WTC11 (cell line): ENCODE measurements around the gene PPP4R2. TPM values are rescaled to one million over a fixed set of nuclear protein-coding genes. Genes with fewer than 3 reads are reported as not detected.

ENCODE experiments used
- ATAC-seq: fragments of 200-7000 bp; cut with Tn5 transposase; 2 replicates; pipeline ENCODE4 v1.10.0; 2021; ENCODE audit warnings: mild to moderate bottlenecking, moderate library complexity
- CTCF ChIA-PET: fragments of 300-600 bp; sonication (Branson Sonifier 250); formaldehyde crosslinking; loops from one replicate; lab custom pipeline; 2021; ENCODE audit warnings: antibody characterized with exemption; lab: Charles Lee
- POLR2A ChIA-PET: fragments of 350-600 bp; sonication (Branson Sonifier 250); formaldehyde crosslinking; loops from one replicate; lab custom pipeline; 2021; ENCODE audit warnings: antibody characterized with exemption; lab: Charles Lee
- DNase-seq: peaks from one replicate; pipeline ENCODE4 v3.0.0; 2021; ENCODE audit warnings: low spot score
- H3K27ac Mint-ChIP-seq: 2 replicates; pipeline ENCODE4 v1.8.0; 2021; ENCODE audit warnings: mixed read lengths
- H3K27me3 Mint-ChIP-seq: 2 replicates; pipeline ENCODE4 v1.8.0; 2021; ENCODE audit warnings: low read depth, mild to moderate bottlenecking, moderate library complexity, mixed read lengths
- H3K36me3 Mint-ChIP-seq: 2 replicates; pipeline ENCODE4 v1.8.0; 2021; ENCODE audit warnings: mixed read lengths
- H3K4me1 Mint-ChIP-seq: 2 replicates; pipeline ENCODE4 v1.8.0; 2022; ENCODE audit warnings: mixed read lengths
- H3K4me3 Mint-ChIP-seq: 2 replicates; pipeline ENCODE4 v1.8.0; 2021; ENCODE audit warnings: mild to moderate bottlenecking, moderate library complexity, mixed read lengths
- H3K9me3 Mint-ChIP-seq: 2 replicates; pipeline ENCODE4 v1.8.0; 2021; ENCODE audit warnings: mixed read lengths
- ATF1 ChIP-seq: sonication (generic); formaldehyde crosslinking; IDR thresholded peaks from 2 replicates; pipeline ENCODE4 v1.8.1; 2023; ENCODE audit warnings: mild to moderate bottlenecking, moderate library complexity, missing genetic modification reagents
- CBFB ChIP-seq: sonication (generic); formaldehyde crosslinking; IDR thresholded peaks from 2 replicates; pipeline ENCODE4 v1.8.1; 2022; ENCODE audit warnings: mild to moderate bottlenecking, low read depth, missing genetic modification reagents
- CREB1 ChIP-seq: sonication (generic); formaldehyde crosslinking; IDR thresholded peaks from 2 replicates; pipeline ENCODE4 v1.8.0; 2023; ENCODE audit warnings: mild to moderate bottlenecking, missing genetic modification reagents
- CREM ChIP-seq: sonication (generic); formaldehyde crosslinking; IDR thresholded peaks from 2 replicates; pipeline ENCODE4 v1.8.1; 2022; ENCODE audit warnings: mild to moderate bottlenecking, missing genetic modification reagents, moderate library complexity
- CTCF ChIP-seq: fragments of 200-600 bp; IDR thresholded peaks from 2 replicates; pipeline ENCODE4 v1.8.0; 2022; ENCODE audit warnings: antibody characterized with exemption
- ELF4 ChIP-seq: sonication (generic); formaldehyde crosslinking; IDR thresholded peaks from 2 replicates; pipeline ENCODE4 v1.8.1; 2022; ENCODE audit warnings: low read depth, mild to moderate bottlenecking, moderate library complexity, missing genetic modification reagents
- ETV6 ChIP-seq: sonication (generic); formaldehyde crosslinking; IDR thresholded peaks from 2 replicates; pipeline ENCODE4 v1.8.1; 2022; ENCODE audit warnings: mild to moderate bottlenecking, missing genetic modification reagents
- FOXP1 ChIP-seq: sonication (generic); formaldehyde crosslinking; IDR thresholded peaks from 2 replicates; pipeline ENCODE4 v1.8.0; 2022; ENCODE audit warnings: missing genetic modification reagents, mild to moderate bottlenecking, moderate library complexity, borderline replicate concordance
- HMGA2 ChIP-seq: fragments of 250-450 bp; sonication (Bioruptor Pico); IDR thresholded peaks from 2 replicates; pipeline ENCODE4 v1.4.0; 2021; ENCODE audit warnings: mild to moderate bottlenecking, moderate library complexity
- JAZF1 ChIP-seq: fragments of 250-450 bp; sonication (Bioruptor Pico); IDR thresholded peaks from 2 replicates; pipeline ENCODE4 v1.9.0; 2021; ENCODE audit warnings: moderate library complexity, mild to moderate bottlenecking, inconsistent platforms
- MXD4 ChIP-seq: fragments of 250-450 bp; sonication (Bioruptor Pico); IDR thresholded peaks from 2 replicates; pipeline ENCODE4 v1.8.0; 2021; ENCODE audit warnings: mild to moderate bottlenecking, moderate library complexity, borderline replicate concordance
- MYBL2 ChIP-seq: sonication (generic); formaldehyde crosslinking; IDR thresholded peaks from 2 replicates; pipeline ENCODE4 v1.8.1; 2023; ENCODE audit warnings: mild to moderate bottlenecking, moderate library complexity, missing genetic modification reagents
- NFYB ChIP-seq: sonication (generic); formaldehyde crosslinking; conservative IDR thresholded peaks from 2 replicates; pipeline ENCODE4 v1.8.0; 2022; ENCODE audit warnings: low read depth, missing genetic modification reagents
- OVOL2 ChIP-seq: fragments of 250-450 bp; sonication (Bioruptor Pico); IDR thresholded peaks from 2 replicates; pipeline ENCODE4 v1.9.0; 2021; ENCODE audit warnings: mild to moderate bottlenecking, borderline replicate concordance
- PRRX2 ChIP-seq: fragments of 250-450 bp; sonication (Bioruptor Pico); IDR thresholded peaks from 2 replicates; pipeline ENCODE4 v1.8.0; 2021; ENCODE audit warnings: mild to moderate bottlenecking
- SMAD4 ChIP-seq: sonication (generic); formaldehyde crosslinking; IDR thresholded peaks from 2 replicates; pipeline ENCODE4 v1.8.0; 2022; ENCODE audit warnings: mild to moderate bottlenecking, missing genetic modification reagents
- SP1 ChIP-seq: sonication (generic); formaldehyde crosslinking; conservative IDR thresholded peaks from 2 replicates; pipeline ENCODE4 v1.8.1; 2022; ENCODE audit warnings: missing genetic modification reagents
- ZNF121 ChIP-seq: sonication (generic); formaldehyde crosslinking; IDR thresholded peaks from 2 replicates; pipeline ENCODE4 v1.8.0; 2023; ENCODE audit warnings: missing genetic modification reagents
- ZNF263 ChIP-seq: sonication (generic); formaldehyde crosslinking; IDR thresholded peaks from 2 replicates; pipeline ENCODE4 v1.8.1; 2022; ENCODE audit warnings: low read depth, mild to moderate bottlenecking, moderate library complexity, missing genetic modification reagents
- ZNF396 ChIP-seq: fragments of 250-450 bp; sonication (Bioruptor Pico); IDR thresholded peaks from 2 replicates; pipeline ENCODE4 v1.8.0; 2021; ENCODE audit warnings: mild to moderate bottlenecking, moderate library complexity, borderline replicate concordance
- ZNF416 ChIP-seq: fragments of 250-450 bp; sonication (Bioruptor Pico); IDR thresholded peaks from 2 replicates; pipeline ENCODE4 v1.9.0; 2021; ENCODE audit warnings: mild to moderate bottlenecking, inconsistent platforms
- ZNF423 ChIP-seq: fragments of 250-450 bp; sonication (Bioruptor Pico); IDR thresholded peaks from 2 replicates; pipeline ENCODE4 v2.1.2; 2022; ENCODE audit warnings: mild to moderate bottlenecking, moderate library complexity
- ZNF512 ChIP-seq: sonication (generic); formaldehyde crosslinking; IDR thresholded peaks from 2 replicates; pipeline ENCODE4 v1.8.1; 2022; ENCODE audit warnings: missing genetic modification reagents, borderline replicate concordance
- ZSCAN18 ChIP-seq: fragments of 250-450 bp; sonication (Bioruptor Pico); IDR thresholded peaks from 2 replicates; pipeline ENCODE4 v2.1.2; 2022; ENCODE audit warnings: mild to moderate bottlenecking, moderate library complexity
- total RNA-seq: library from RNA; stranded (reverse); gene quantifications from 3 replicates; pipeline ENCODE4 v1.2.3, GENCODE V29; 2021
- TF ChIP-seq, protein P1 (sequence below): sonication (generic); formaldehyde crosslinking; IDR thresholded peaks from 2 replicates; pipeline ENCODE4 v1.8.0; 2022; ENCODE audit warnings: mild to moderate bottlenecking, missing genetic modification reagents
- TF ChIP-seq, protein P2 (sequence below): sonication (generic); formaldehyde crosslinking; IDR thresholded peaks from 2 replicates; pipeline ENCODE4 v1.8.1; 2022; ENCODE audit warnings: mild to moderate bottlenecking, moderate library complexity, missing genetic modification reagents

PPP4R2 gene
- total RNA-seq, 1 experiment from 2014 or later: 78.1 TPM

GRCh38 chr3:72960812-72961518, 35.6 kb upstream of the PPP4R2 start:
- no peaks in the 10 kb centered on the region for H3K27me3 Mint-ChIP-seq
- no peaks in the 10 kb centered on the region for H3K9me3 Mint-ChIP-seq
- ChIA-PET POLR2A (no interaction called here), CTCF (no interaction called here)
- peaks cover 12% of the 10 kb centered on the region for H3K4me1 Mint-ChIP-seq
- DNase-seq (no peak), ATAC-seq (no peak)
- H3K36me3 Mint-ChIP-seq: no peaks in the 10 kb centered on the region
- TF ChIP-seq ZNF512: no peak
- no peak for TF ChIP-seq SP1
- TF ChIP-seq, protein P1, sequence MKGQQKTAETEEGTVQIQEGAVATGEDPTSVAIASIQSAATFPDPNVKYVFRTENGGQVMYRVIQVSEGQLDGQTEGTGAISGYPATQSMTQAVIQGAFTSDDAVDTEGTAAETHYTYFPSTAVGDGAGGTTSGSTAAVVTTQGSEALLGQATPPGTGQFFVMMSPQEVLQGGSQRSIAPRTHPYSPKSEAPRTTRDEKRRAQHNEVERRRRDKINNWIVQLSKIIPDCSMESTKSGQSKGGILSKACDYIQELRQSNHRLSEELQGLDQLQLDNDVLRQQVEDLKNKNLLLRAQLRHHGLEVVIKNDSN (CRISPR knock-in tag): no peak
- TF ChIP-seq PRRX2: no peak
- no peak for TF ChIP-seq OVOL2 (CRISPR knock-in tag)
- no peak for TF ChIP-seq ZNF396 (CRISPR knock-in tag)
- no peak for TF ChIP-seq ZSCAN18 (CRISPR knock-in tag)
- no peak for TF ChIP-seq ZNF263 (CRISPR knock-in tag)
- no peak for TF ChIP-seq JAZF1
- no peak for TF ChIP-seq ETV6
- TF ChIP-seq SMAD4 (CRISPR knock-in tag): no peak
- TF ChIP-seq MXD4 (CRISPR knock-in tag): no peak
- no peak for TF ChIP-seq NFYB (CRISPR knock-in tag)
- H3K4me3 Mint-ChIP-seq: no peak overlapping the region
- H3K27ac Mint-ChIP-seq: no peak overlapping the region

GRCh38 chr3:72961752-72962151, 34.9 kb upstream of the PPP4R2 start:
- Mint-ChIP-seq H3K4me3 (no peak overlapping the region), H3K4me1 (peaks cover 9% of the 10 kb centered on the region), H3K27me3 (no peaks in the 10 kb centered on the region), H3K36me3 (no peaks in the 10 kb centered on the region), H3K9me3 (no peaks in the 10 kb centered on the region), H3K27ac (no peak overlapping the region)
- no peak for TF ChIP-seq CREM
- no peak for TF ChIP-seq MYBL2 (CRISPR knock-in tag)
- TF ChIP-seq ELF4 (CRISPR knock-in tag): no peak
- no peak for TF ChIP-seq ATF1
- TF ChIP-seq ZNF423 (CRISPR knock-in tag): no peak
- TF ChIP-seq CREB1 (CRISPR knock-in tag): no peak
- ATAC-seq (no peak), DNase-seq (no peak)
- CTCF ChIA-PET: no interaction called here
- POLR2A ChIA-PET: no interaction called here

DNA sequence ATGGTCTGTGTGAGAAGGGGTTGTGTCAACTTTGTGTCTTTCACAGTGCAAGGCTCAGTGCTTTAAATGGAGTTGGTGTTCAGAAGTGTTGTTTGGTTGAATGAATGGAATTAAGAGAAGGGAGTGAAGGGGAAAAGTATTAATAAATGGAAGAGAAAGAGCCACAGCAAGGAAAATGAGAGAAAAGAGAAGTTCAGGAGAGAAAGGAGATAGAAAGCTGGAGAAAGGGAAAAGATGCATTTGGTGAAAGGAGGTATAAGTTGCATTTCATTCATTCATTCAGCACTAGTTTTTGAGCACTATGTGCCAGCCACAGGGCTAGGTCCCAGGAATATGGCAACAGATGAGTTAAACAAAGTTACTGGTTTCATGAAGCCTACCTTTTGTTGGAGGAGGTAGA, 34.3 kb upstream of the PPP4R2 start:
- Mint-ChIP-seq H3K4me1 (peaks cover 6% of the 10 kb centered on the region; the same call in 1 of the 2 replicates), H3K27ac (no peak overlapping the region), H3K4me3 (no peak overlapping the region), H3K27me3 (no peaks in the 10 kb centered on the region), H3K9me3 (no peaks in the 10 kb centered on the region), H3K36me3 (no peaks in the 10 kb centered on the region)
- CTCF ChIA-PET: no interaction called here
- POLR2A ChIA-PET: no interaction called here
- no peak for DNase-seq
- ATAC-seq: no peak
- no peak for TF ChIP-seq ZSCAN18 (CRISPR knock-in tag)
- no peak for TF ChIP-seq CBFB (CRISPR knock-in tag)
- no peak for TF ChIP-seq HMGA2
- TF ChIP-seq CTCF: no peak
- no peak for TF ChIP-seq FOXP1 (CRISPR knock-in tag)
- no peak for TF ChIP-seq ZNF416 (CRISPR knock-in tag)
- TF ChIP-seq ELF4 (CRISPR knock-in tag): no peak
- TF ChIP-seq ETV6: no peak
- TF ChIP-seq, protein P2, sequence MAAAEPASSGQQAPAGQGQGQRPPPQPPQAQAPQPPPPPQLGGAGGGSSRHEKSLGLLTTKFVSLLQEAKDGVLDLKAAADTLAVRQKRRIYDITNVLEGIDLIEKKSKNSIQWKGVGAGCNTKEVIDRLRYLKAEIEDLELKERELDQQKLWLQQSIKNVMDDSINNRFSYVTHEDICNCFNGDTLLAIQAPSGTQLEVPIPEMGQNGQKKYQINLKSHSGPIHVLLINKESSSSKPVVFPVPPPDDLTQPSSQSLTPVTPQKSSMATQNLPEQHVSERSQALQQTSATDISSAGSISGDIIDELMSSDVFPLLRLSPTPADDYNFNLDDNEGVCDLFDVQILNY (CRISPR knock-in tag): no peak
- no peak for TF ChIP-seq ZNF121
- TF ChIP-seq, protein P1 (CRISPR knock-in tag): no peak
